SW480 (cell line): Measurements from ENCODE around the gene IL36RN.
"Not testable (repeated sequence)": the region's sequence is repeated elsewhere in the genome, so short reads cannot be mapped to it uniquely, and the experiment has no call there.

ENCODE experiments used
- DNase-seq: peaks from one replicate; pipeline ENCODE4 v3.0.0-alpha.2; 2016; ENCODE audit warnings: low spot score

IL36RN gene

GRCh38 chr2:113075030-113075429 lies 16.0 kb downstream of the IL36RN start:
- no peak for DNase-seq

DNA sequence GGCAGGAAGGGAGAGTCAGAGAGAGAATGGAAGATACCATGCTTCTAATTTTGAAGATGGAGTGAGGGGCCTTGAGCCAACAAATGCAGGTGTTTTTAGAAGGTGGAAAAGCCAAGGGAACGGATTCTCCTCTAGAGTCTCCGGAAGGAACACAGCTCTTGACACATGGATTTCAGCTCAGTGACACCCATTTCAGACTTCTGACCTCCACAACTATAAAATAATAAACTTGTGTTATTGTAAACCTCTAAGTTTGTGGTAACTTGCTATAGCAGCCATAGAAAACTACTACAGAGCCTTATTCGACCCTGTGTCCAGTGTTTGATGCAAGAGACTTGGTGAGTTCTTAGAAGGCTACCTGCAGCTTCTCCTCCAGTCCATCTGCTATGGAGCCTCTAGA lies 16.6 kb downstream of the IL36RN start:
- DNase-seq = no peak

- no peak for DNase-seq
Measured at GRCh38 chr2:113076954-113077669, 18.1 kb downstream of the IL36RN start.

- peak; percentile 81 for DNase-seq
Measured at GRCh38 chr2:113077921-113078320, 18.9 kb downstream of the IL36RN start.

DNA sequence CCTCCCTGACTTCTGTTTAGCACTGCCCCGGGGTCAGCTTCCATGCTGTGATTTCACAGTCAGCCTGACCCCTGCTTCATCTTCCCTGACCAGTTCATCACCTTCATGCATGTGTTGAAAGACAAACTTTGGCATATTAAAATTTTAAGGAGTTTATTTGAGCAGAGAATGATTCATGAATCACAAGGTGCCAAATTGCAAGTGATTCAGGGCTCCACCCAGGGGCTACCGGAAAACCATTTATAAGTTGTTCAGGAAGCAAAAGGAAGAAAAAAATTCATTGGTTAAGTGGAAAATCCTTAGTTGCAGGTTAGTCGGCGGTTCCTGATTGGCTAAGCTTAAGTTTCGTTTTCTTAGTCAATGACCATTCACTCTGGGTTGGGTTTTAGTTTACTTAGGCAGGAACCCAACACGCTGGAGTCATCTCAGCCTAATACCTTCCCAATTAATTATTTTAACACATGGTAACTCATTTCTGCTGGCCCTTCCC lies 19.4 kb downstream of the IL36RN start:
- DNase-seq = peak; percentile 77

DNA sequence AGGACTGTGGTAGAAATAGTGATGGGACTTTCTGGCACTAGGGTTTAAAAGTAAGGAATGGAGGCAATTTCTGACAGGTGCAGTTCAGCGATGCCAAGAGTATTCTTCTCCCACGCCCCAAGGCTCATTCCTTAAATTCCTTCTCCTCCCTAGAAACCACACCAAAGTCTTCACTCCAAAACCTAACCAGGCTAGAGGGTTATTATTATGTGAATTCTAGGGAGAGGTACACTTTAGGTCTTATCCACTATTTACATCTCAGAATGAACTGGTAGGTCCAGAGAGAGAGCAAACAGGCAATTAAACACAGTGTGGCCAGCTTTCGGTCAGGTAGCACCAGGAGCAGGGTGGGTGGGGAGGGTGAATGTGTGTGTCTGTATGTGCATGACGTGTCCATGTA lies 20.1 kb downstream of the IL36RN start:
- DNase-seq = peak; percentile 77

DNA sequence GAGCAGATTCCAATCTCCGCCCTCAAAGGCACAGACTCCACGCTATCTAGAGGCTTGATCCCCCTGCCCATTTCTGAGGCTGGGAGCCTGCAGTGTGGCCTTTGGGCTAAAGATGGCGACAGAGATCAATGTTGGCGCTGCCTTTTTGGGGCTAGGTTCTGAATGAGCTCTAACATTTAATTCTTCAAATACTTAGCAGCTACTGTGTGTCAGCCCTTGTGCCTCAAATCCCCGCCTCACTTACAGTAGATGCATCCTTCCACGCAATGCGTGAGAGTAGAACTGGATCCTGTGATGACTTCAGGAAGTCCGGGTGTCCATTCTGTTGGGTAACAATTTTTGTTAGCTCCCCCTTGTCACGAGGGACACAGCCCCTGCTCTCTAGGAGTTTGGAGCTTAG lies 21.1 kb downstream of the IL36RN start:
- DNase-seq = peak; percentile 29

DNA sequence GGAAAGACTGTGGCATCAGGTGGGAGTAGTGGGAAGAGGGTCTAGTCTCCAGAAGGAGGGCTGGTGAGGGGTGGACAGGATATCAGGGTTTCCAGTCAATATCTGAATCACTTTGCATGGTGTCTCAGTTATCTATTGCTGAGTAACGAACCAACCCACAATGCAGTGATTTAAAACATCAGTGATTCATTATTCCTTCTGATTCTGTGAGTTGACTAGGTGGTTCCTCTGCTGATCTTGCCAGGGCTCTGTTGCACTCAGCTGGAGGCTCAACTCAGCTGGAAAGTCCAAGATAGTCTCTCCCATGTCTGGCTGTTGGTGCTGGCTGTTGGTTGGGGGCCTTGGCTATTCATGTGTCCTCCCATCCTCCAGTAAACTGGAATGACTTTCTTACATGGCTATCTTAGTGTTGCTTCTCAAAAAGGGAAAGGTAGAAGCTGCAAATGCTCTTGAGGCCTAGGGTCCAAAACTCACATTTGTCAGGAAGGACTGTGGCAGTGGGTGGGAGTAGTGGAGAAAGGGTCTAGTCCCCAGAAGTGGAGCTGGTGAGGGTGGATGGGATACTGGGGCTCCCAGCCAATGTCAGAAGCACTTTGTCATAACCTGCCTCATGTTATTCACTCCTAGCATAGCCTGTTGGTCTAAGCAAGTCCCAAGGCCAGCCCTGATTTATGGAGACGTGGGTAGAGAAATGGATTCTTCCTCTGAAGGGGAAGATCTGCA lies 22.7 kb downstream of the IL36RN start:
- DNase-seq = no peak

DNA sequence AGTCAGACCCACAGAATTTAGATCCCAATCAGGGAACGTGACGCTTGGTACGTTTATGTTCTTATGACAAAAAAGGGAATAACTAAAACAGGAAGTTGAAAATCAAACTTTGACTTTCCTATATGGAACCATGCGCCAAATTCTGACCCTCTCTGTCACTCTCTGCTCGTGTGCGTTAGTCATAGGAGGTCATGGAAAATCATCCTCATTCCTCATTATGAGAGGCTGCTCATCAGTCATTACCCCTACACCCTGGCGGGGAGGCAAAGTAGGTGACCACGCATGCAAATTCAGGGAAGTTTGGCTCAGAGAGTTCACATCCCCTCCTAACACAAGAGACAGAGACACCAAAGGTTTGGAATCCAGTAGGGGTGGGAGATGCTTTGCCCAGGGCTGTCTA lies 24.3 kb downstream of the IL36RN start:
- no peak for DNase-seq

DNA sequence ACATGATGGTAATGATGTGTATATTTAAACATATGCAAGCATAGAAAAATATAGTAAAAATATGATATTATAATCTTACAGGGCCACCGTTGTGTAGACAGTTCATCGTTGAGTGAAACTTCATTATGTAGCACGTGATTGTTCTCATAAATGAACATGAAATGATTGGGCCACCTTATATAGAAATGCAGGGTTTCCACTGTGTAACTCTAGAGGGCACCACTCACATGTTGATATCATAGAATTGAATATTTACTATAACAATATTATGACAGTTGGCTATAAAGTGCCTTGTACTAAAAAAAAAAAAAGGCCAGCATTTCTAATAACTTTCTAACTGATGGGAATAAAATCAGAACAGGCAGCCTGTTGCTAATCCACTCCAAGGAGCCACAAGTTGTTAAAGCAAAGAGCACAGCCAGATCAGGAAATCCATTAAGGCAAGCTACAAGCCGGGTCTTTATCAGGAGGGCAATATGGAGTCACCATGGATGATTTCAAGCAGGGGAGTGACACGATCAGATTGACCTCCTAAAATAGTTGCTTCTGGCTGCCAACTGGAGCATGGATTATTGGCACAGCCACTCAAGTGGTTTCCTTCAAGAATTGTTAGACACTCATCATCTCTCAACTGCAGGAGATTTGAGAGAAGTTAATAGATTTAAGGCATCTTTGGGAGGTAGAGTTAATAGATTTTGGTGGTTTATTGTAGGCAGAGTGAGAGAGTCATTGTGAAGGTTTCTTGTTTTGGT lies 25.4 kb downstream of the IL36RN start:
- DNase-seq = peak; percentile 41

- DNase-seq = no peak
Measured at GRCh38 chr2:113085542-113085941, 26.5 kb downstream of the IL36RN start.

- DNase-seq = no peak
Measured at GRCh38 chr2:113088213-113088992, 29.4 kb downstream of the IL36RN start.

DNA sequence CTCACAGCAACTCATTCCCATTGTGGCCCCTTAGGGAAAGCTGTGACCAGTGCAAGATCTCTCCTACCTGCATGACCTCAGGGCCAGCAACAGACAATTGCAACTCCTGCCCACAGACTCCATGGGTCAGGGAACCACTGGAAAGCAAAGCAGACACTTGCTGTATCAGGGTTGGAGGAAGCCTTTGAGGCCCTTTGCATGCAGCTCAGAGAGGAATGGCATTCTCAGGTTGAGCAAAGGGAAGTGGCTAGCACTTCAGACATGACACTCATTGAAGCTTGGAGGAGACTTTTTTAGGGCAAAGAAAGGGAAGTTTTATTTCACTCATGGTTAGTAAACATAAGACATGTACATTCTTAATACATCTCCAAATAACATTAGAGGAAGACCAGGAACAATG lies 30.9 kb downstream of the IL36RN start:
- DNase-seq = no peak

- DNase-seq = no peak
Measured at GRCh38 chr2:113091231-113091896, 32.4 kb downstream of the IL36RN start.

- no peak for DNase-seq
Measured at GRCh38 chr2:113092864-113093612, 34.0 kb downstream of the IL36RN start.

DNA sequence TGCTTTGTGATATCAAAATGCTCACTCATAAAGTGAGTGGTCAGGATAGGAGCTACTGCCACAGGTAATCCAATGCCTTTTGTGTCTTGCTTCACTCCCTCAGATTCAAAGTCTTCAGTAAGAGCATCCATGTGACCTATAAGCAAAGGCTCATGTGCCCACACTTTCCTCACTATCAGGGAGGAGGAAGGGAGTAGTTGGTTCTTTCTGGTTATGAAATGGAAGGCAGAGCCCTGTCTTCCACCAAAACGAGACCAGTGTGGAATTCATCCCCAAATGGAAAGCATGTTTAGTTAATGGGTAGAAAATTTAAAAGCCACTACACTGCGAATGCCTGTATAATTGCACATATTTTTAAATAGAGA lies 34.6 kb downstream of the IL36RN start:
- no peak for DNase-seq

GRCh38 chr2:113096306-113096705 lies 37.3 kb downstream of the IL36RN start:
- DNase-seq = not testable (repeated sequence)

DNA sequence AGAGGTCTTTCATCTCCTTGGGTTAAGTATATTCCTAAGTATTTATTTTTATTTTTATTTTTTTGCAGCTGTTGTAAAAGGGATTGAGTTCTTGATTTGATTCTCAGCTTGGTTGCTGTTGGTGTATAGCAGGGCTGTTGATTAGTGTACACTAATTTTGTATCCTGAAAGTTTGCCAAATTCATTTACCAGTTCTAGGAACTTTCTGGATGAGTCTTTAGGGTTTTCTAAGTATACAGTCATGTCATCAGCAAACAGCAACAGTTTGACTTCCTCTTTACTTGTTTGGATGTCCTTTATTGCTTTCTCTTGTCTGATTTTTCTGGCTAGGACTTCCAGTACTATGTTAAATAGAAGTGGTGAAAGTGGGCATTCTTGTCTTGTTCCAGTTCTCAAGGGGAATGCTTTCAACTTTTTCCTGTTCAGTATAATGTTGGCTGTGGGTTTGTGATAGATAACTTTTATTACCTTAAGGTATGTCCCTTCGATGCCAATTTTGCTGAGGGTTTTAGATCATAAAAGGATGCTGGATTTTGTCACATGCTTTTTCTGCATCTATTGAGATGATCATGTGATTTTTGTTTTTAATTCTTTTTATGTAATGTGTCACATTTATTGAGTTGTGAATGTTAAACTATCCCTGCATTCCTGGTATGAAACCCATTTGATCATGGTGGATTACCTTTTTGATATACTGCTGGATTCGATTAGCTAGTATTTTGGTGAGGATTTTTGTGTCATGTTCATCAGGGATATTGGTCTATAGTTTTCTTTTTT lies 38.0 kb downstream of the IL36RN start:
- not testable (repeated sequence) for DNase-seq

DNA sequence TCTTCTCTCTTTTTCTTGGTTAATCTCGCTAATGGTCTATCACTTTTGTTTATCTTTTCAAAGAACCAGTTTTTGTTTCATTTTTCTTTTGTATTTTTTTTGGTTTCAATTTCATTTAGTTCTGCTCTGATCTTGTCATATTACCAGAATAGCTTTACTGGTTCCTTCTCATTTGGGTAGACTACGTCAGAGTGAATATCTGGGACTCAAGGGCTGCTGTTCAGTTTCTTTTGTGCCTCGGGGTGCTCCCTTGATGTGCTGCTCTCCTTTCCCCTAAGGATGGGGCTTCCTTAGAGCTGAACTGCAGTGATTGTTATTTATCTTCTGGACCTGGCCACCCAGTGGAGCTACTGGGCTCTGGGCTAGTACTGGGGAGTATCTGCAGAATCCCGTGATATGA lies 39.0 kb downstream of the IL36RN start:
- DNase-seq = no peak

DNA sequence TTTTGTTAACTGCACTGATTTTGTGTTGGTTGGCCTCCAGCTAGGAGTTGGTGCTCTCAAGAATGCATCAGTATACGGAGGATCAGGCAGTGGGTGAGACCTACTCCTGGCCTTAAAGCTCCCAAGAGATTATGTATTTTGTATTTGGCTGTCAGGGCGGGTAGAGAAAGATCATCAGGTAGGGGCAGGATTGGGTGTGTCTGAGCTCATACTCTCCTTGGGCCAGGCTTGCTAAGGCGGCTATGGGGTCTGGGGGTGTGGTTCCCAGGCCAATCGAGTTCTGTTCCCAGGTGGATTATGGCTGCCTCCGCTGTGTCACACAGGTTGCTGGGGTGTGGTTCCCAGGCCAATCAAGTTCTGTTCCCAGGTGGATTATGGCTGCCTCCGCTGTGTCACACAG lies 39.5 kb downstream of the IL36RN start:
- no peak for DNase-seq
